ENCODE data around the gene FOSB.
A peak's percentile ranks its signal among the peaks of the same experiment; 100 is the strongest.

The FOSB gene

GRCh38 chr19:45469132-45469944 lies 1.5 kb downstream of the FOSB start:
- peak; percentile 56 for DNase-seq

- no peak for DNase-seq
These were observed 2.4 kb downstream of the FOSB start for GRCh38 chr19:45469945-45470761.

GRCh38 chr19:45470762-45471081 lies 2.9 kb downstream of the FOSB start:
- no peak for DNase-seq

- DNase-seq, result no peak
These were observed 3.5 kb downstream of the FOSB start for GRCh38 chr19:45471111-45471930.

- no peak for DNase-seq
These were observed 4.3 kb downstream of the FOSB start for GRCh38 chr19:45471931-45472562.

- no peak for DNase-seq
These were observed 5.0 kb downstream of the FOSB start for GRCh38 chr19:45472563-45473366.

- DNase-seq, result no peak
These were observed 5.5 kb downstream of the FOSB start for GRCh38 chr19:45473367-45473681.

GRCh38 chr19:45473682-45474605 lies 6.1 kb downstream of the FOSB start:
- DNase-seq, result no peak

GRCh38 chr19:45474606-45475521 lies 7.1 kb downstream of the FOSB start:
- DNase-seq, result no peak

- no peak for DNase-seq
These were observed 7.9 kb downstream of the FOSB start for GRCh38 chr19:45475537-45476291.

- DNase-seq, result no peak
These were observed 8.5 kb downstream of the FOSB start for GRCh38 chr19:45476304-45476703.

GRCh38 chr19:45477186-45477585 lies 9.4 kb downstream of the FOSB start:
- no peak for DNase-seq

- no peak for DNase-seq
These were observed 10.1 kb downstream of the FOSB start for GRCh38 chr19:45477713-45478453.

- DNase-seq, result peak; percentile 66
These were observed 10.8 kb downstream of the FOSB start for GRCh38 chr19:45478454-45479238.

- DNase-seq, result no peak
These were observed 15.2 kb downstream of the FOSB start for GRCh38 chr19:45483033-45483432.

GRCh38 chr19:45484273-45484945 lies 16.6 kb downstream of the FOSB start:
- DNase-seq, result no peak
